Anterior cingulate cortex (tissue), 58 donors: ENCODE results near the gene FABP3.
"Not testable (repeated sequence)": the region's sequence is repeated elsewhere in the genome, so short reads cannot be mapped to it uniquely, and the experiment has no call there.

Experiments
- DNase-seq, 58 donors: peaks; one replicate each; lab custom pipeline; 2025; lab: John Stamatoyannopoulos, UW

The FABP3 gene

GRCh38 chr1:31400393-31400792, 27.5 kb upstream of the FABP3 start:
- DNase-seq: no peak

GRCh38 chr1:31399976-31400375, 27.1 kb upstream of the FABP3 start:
- no peak for DNase-seq

- DNase-seq: no peak
These were observed 25.4 kb upstream of the FABP3 start for GRCh38 chr1:31398246-31398645.

GRCh38 chr1:31397360-31398095, 24.7 kb upstream of the FABP3 start:
- DNase-seq: no peak

GRCh38 chr1:31396633-31397351, 23.9 kb upstream of the FABP3 start:
- DNase-seq: no peak

- peak in 53 of 58 donors; percentile 25 to 87 (median 56) for DNase-seq
These were observed 21.8 kb upstream of the FABP3 start for GRCh38 chr1:31394584-31395193.

GRCh38 chr1:31393463-31393862, 20.6 kb upstream of the FABP3 start:
- DNase-seq: no peak

GRCh38 chr1:31390071-31390470, 17.2 kb upstream of the FABP3 start:
- no peak for DNase-seq

- DNase-seq: no peak
These were observed 16.7 kb upstream of the FABP3 start for GRCh38 chr1:31389616-31390015.

GRCh38 chr1:31387612-31388011, 14.7 kb upstream of the FABP3 start:
- no peak for DNase-seq

- not testable (repeated sequence) for DNase-seq
These were observed 13.8 kb upstream of the FABP3 start for GRCh38 chr1:31386576-31387243.

- DNase-seq: no peak
These were observed 11.1 kb upstream of the FABP3 start for GRCh38 chr1:31383967-31384366.

GRCh38 chr1:31382379-31382989, 9.6 kb upstream of the FABP3 start:
- DNase-seq: peak in 14 of 58 donors; percentile 3 to 39 (median 16)

- peak in 3 of 58 donors; percentile 32 to 33 (median 32) for DNase-seq
These were observed 8.8 kb upstream of the FABP3 start for GRCh38 chr1:31381394-31382294.

- peak in 26 of 58 donors; percentile 11 to 77 (median 32) for DNase-seq
These were observed 7.3 kb upstream of the FABP3 start for GRCh38 chr1:31380181-31380580.

GRCh38 chr1:31378001-31378400, 5.1 kb upstream of the FABP3 start:
- no peak for DNase-seq

GRCh38 chr1:31377364-31377863, 4.5 kb upstream of the FABP3 start:
- DNase-seq: no peak

- DNase-seq: peak in 57 of 58 donors; percentile 25 to 97 (median 84)
These were observed 3.7 kb upstream of the FABP3 start for GRCh38 chr1:31376375-31377134.
